AG08396 (cell line): Measurements from ENCODE around the gene PTPN14.
A peak's percentile ranks its signal among the peaks of the same experiment; 100 is the strongest.
"Not testable (repeated sequence)": the region's sequence is repeated elsewhere in the genome, so short reads cannot be mapped to it uniquely, and the experiment has no call there.

ENCODE experiments used
- DNase-seq: peaks from one replicate; pipeline ENCODE4 v3.0.0; 2012; ENCODE audit warnings: low spot score, mixed read lengths

The PTPN14 gene

GRCh38 chr1:214510914-214511638 lies 40.3 kb downstream of the PTPN14 start:
- DNase-seq: no peak

- DNase-seq: no peak
These were observed 40.9 kb downstream of the PTPN14 start for GRCh38 chr1:214510477-214510876.

- DNase-seq: not testable (repeated sequence)
These were observed 41.8 kb downstream of the PTPN14 start for GRCh38 chr1:214509622-214510021.

GRCh38 chr1:214506972-214507431 lies 44.4 kb downstream of the PTPN14 start:
- DNase-seq: no peak

GRCh38 chr1:214505134-214505533 lies 46.3 kb downstream of the PTPN14 start:
- no peak for DNase-seq

- DNase-seq: no peak
These were observed 47.1 kb downstream of the PTPN14 start for GRCh38 chr1:214504330-214504729.

GRCh38 chr1:214503553-214503952 lies 47.8 kb downstream of the PTPN14 start:
- DNase-seq: no peak

- DNase-seq: no peak
These were observed 50.9 kb downstream of the PTPN14 start for GRCh38 chr1:214500340-214501055.

GRCh38 chr1:214499732-214500131 lies 51.7 kb downstream of the PTPN14 start:
- DNase-seq: no peak

GRCh38 chr1:214498021-214498420 lies 53.4 kb downstream of the PTPN14 start:
- no peak for DNase-seq

GRCh38 chr1:214496126-214496525 lies 55.3 kb downstream of the PTPN14 start:
- no peak for DNase-seq

GRCh38 chr1:214494706-214495105 lies 56.7 kb downstream of the PTPN14 start:
- DNase-seq: no peak

GRCh38 chr1:214494179-214494578 lies 57.2 kb downstream of the PTPN14 start:
- DNase-seq: not testable (repeated sequence)

- DNase-seq: peak; percentile 39
These were observed 58.1 kb downstream of the PTPN14 start for GRCh38 chr1:214493126-214493796.

- DNase-seq: peak; percentile 38
These were observed 58.9 kb downstream of the PTPN14 start for GRCh38 chr1:214492401-214493075.

- no peak for DNase-seq
These were observed 59.8 kb downstream of the PTPN14 start for GRCh38 chr1:214491468-214492146.

GRCh38 chr1:214485151-214485550 lies 66.3 kb downstream of the PTPN14 start:
- DNase-seq: no peak

GRCh38 chr1:214483180-214483579 lies 68.2 kb downstream of the PTPN14 start:
- DNase-seq: not testable (repeated sequence)

GRCh38 chr1:214481983-214482634 lies 69.3 kb downstream of the PTPN14 start:
- not testable (repeated sequence) for DNase-seq

- DNase-seq: peak; percentile 57
These were observed 74.2 kb downstream of the PTPN14 start for GRCh38 chr1:214476986-214477870.
